ENCODE data around the gene KYNU. TPM values are rescaled to one million over a fixed set of nuclear protein-coding genes. Genes with fewer than 3 reads are reported as not detected.
A peak's percentile ranks its signal among the peaks of the same experiment; 100 is the strongest.

Gene KYNU
- total RNA-seq, 1 experiment from 2014 or later: 143 TPM

- Mint-ChIP-seq H3K27ac (ENCODE audit: low read depth, unreplicated experiment) (peak overlapping the region; percentile 81), H3K4me1 (ENCODE audit: insufficient read depth, unreplicated experiment) (peaks cover 26% of the 10 kb centered on the region), H3K4me3 (ENCODE audit: unreplicated experiment) (no peak overlapping the region), H3K9me3 (ENCODE audit: unreplicated experiment) (no peaks in the 10 kb centered on the region), H3K27me3 (ENCODE audit: insufficient read depth, unreplicated experiment) (no peaks in the 10 kb centered on the region), H3K36me3 (ENCODE audit: insufficient read depth, unreplicated experiment) (peaks cover 72% of the 10 kb centered on the region)
- BruUV-seq (replicated peaks): no TSS peak
- ChIA-PET CTCF (interaction anchor here (0.7 to 10.4 kb wide), 9 partner anchors 7 to 346 kb away, joined by 3 to 69 read pairs (median 3); partner anchors contain the start of gene KYNU), POLR2A (interaction anchor here (1.5 to 3.7 kb wide), 4 partner anchors 10 to 95 kb away, joined by 3 to 13 read pairs (median 9); no protein-coding TSS in a partner anchor)
- no peak for TF ChIP-seq CTCF (IDR thresholded peaks at IDR 0.05; ENCODE audit: unreplicated experiment)
- DNase-seq (ENCODE audit: unreplicated experiment): no peak
- intact Hi-C loops (cut with micrococcal nuclease): no loop called here
Observed at GRCh38 chr2:142975239-142975638, 97.8 kb downstream of the KYNU start.

DNA sequence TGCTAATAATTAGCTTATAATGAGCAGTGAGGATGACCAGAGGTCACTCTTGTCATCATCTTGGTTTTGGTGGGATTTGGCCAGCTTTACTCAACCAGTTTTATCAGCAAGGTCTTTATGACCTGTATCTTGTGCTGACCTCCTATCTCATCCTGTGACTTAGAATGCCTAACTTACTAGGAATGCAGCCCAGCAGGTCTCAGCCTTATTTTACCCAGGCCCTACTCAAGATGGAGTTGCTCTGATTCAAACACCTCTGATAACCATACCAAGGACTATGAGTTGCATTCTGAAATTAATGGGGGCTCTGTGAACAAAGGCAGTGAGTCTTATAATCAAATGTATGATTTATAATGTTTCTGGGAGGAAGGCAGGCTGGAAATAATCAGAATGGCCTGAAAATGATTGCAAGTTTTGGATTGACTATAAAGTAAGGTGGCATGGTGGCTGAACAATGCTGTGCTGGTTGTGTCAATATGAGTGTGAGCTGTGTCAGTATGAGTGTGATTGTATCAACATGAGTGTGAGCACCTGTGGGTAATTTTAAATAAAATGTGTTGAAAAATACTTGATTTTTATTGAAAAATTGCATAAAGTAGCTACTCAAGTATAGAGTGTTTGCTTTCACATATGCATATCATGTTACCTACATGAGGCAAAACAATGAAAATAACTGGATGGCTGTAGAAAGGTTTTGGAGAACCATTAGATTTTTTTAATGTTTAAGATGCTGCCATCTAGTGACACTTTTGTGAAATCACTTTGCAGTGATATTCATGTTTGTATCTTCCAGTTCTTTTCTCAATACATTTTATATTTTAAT lies 103.0 kb downstream of the KYNU start:
- ChIA-PET POLR2A (interaction anchor here (0.6 to 2.4 kb wide), 6 partner anchors 100 to 299 kb away, joined by 3 to 9 read pairs (median 4); partner anchors contain the start of gene KYNU), CTCF (interaction anchor here (0.6 to 10.4 kb wide), 26 partner anchors 8 to 799 kb away, joined by 3 to 81 read pairs (median 4); partner anchors contain the start of gene KYNU)
- H3K4me3 Mint-ChIP-seq (ENCODE audit: unreplicated experiment): no peak overlapping the region
- H3K36me3 Mint-ChIP-seq (ENCODE audit: insufficient read depth, unreplicated experiment): peaks cover 48% of the 10 kb centered on the region
- DNase-seq (ENCODE audit: unreplicated experiment): peak; percentile 38
- H3K27me3 Mint-ChIP-seq (ENCODE audit: insufficient read depth, unreplicated experiment): no peaks in the 10 kb centered on the region
- BruUV-seq (replicated peaks): no TSS peak
- H3K4me1 Mint-ChIP-seq (ENCODE audit: insufficient read depth, unreplicated experiment): peaks cover 6% of the 10 kb centered on the region
- H3K9me3 Mint-ChIP-seq (ENCODE audit: unreplicated experiment): no peaks in the 10 kb centered on the region
- H3K27ac Mint-ChIP-seq (ENCODE audit: low read depth, unreplicated experiment): no peak overlapping the region
- peak; percentile 44 for TF ChIP-seq CTCF (IDR thresholded peaks at IDR 0.05; ENCODE audit: unreplicated experiment)
- intact Hi-C loops (cut with micrococcal nuclease): loop anchor here (1.0 to 2.0 kb wide), 2 partner anchors 104 to 298 kb away; partner anchors contain the start of gene KYNU

DNA sequence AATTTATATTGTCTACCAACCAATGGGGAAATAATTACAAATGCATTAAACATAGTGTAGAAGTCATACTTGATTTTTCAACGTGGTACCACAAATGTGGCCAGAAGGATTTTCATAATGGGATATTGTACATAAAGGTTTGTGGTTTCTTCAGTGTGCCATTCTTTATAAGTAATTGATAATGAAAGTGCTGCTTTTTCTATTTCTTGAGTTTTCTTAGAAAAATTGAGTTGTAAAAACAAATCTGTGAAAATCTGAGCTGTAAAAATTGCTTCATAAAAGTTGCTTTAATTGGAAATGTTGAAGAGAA lies 103.6 kb downstream of the KYNU start:
- POLR2A ChIA-PET: interaction anchor here (0.7 to 2.4 kb wide), 5 partner anchors 9 to 107 kb away, joined by 3 to 9 read pairs (median 4); partner anchors contain the start of gene KYNU
- H3K9me3 Mint-ChIP-seq (ENCODE audit: unreplicated experiment): no peaks in the 10 kb centered on the region
- CTCF ChIA-PET: interaction anchor here (0.6 to 10.4 kb wide), 19 partner anchors 8 to 799 kb away, joined by 3 to 81 read pairs (median 4); partner anchors contain the start of gene KYNU

More for the DNA sequence above, 103.6 kb downstream of the KYNU start:
- DNase-seq (ENCODE audit: unreplicated experiment): no peak
- no TSS peak for BruUV-seq (replicated peaks)
- intact Hi-C loops (cut with micrococcal nuclease): loop anchor here (2.0 kb wide), 1 partner anchor 104 kb away; the partner anchor contains the start of gene KYNU
- peaks cover 46% of the 10 kb centered on the region for H3K36me3 Mint-ChIP-seq (ENCODE audit: insufficient read depth, unreplicated experiment)
- H3K27me3 Mint-ChIP-seq (ENCODE audit: insufficient read depth, unreplicated experiment): no peaks in the 10 kb centered on the region
- no peak overlapping the region for H3K4me3 Mint-ChIP-seq (ENCODE audit: unreplicated experiment)
- no peak for TF ChIP-seq CTCF (IDR thresholded peaks at IDR 0.05; ENCODE audit: unreplicated experiment)
- peaks cover 6% of the 10 kb centered on the region for H3K4me1 Mint-ChIP-seq (ENCODE audit: insufficient read depth, unreplicated experiment)
- H3K27ac Mint-ChIP-seq (ENCODE audit: low read depth, unreplicated experiment): no peak overlapping the region
